GM13976 (cell line): Measurements from ENCODE around the gene LCN12.

ENCODE experiments used
- DNase-seq: peaks from one replicate; pipeline ENCODE4 v3.0.0; 2012; ENCODE audit warnings: low spot score
- in situ Hi-C: fragments of 300-500 bp; cut with MboI; formaldehyde crosslinking; loops from one replicate; pipeline ENCODE4 v1.12.0; 2022; ENCODE audit warnings: low sequenced_read_pairs, mixed read lengths, inconsistent platforms; ENCODE audit not compliant: unreplicated experiment
- TF ChIP-seq, protein P1 (sequence below): IDR thresholded peaks from 2 replicates; pipeline ENCODE4 v1.5.1; 2012; ENCODE audit warnings: borderline replicate concordance, mild to moderate bottlenecking; ENCODE audit not compliant: insufficient read depth; ENCODE audit errors: extremely low read depth, missing control alignments, control extremely low read depth

Gene LCN12

GRCh38 chr9:136951541-136952320, at the start of gene LCN12:
LCN12 (plus strand) TSS chr9:136952273; CDS start chr9:136952328, 55 bp downstream.
- TF ChIP-seq, protein P1, sequence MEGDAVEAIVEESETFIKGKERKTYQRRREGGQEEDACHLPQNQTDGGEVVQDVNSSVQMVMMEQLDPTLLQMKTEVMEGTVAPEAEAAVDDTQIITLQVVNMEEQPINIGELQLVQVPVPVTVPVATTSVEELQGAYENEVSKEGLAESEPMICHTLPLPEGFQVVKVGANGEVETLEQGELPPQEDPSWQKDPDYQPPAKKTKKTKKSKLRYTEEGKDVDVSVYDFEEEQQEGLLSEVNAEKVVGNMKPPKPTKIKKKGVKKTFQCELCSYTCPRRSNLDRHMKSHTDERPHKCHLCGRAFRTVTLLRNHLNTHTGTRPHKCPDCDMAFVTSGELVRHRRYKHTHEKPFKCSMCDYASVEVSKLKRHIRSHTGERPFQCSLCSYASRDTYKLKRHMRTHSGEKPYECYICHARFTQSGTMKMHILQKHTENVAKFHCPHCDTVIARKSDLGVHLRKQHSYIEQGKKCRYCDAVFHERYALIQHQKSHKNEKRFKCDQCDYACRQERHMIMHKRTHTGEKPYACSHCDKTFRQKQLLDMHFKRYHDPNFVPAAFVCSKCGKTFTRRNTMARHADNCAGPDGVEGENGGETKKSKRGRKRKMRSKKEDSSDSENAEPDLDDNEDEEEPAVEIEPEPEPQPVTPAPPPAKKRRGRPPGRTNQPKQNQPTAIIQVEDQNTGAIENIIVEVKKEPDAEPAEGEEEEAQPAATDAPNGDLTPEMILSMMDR = no peak
- in situ Hi-C loops = no loop called here
- no peak for DNase-seq

- in situ Hi-C loops = no loop called here
- no peak for DNase-seq
These were observed 49.0 kb upstream of the LCN12 start for GRCh38 chr9:136903041-136903554.

DNA sequence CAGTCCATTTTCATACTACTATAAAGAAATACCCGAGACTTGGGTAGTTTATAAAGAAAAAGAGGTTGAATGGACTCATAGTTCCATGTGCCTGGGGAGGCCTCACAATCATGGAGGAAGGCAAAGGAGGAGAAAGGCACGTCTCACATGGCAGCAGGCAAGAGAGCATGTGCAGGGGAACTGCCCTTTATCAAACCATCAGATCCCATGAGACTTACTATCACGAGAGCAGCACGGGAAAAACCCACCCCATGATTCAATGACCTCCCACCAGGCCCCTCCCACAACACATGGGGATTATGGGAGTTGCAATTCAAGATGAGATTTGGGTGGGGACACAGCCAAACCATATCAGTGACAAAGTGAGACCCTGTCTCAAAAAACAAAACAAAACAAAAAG, 45.8 kb upstream of the LCN12 start:
- TF ChIP-seq, protein P1 = no peak
- DNase-seq = no peak
- in situ Hi-C loops = no loop called here

More at GRCh38 chr9:136903041-136903554, 49.0 kb upstream of the LCN12 start:
- TF ChIP-seq, protein P1 = no peak

DNA sequence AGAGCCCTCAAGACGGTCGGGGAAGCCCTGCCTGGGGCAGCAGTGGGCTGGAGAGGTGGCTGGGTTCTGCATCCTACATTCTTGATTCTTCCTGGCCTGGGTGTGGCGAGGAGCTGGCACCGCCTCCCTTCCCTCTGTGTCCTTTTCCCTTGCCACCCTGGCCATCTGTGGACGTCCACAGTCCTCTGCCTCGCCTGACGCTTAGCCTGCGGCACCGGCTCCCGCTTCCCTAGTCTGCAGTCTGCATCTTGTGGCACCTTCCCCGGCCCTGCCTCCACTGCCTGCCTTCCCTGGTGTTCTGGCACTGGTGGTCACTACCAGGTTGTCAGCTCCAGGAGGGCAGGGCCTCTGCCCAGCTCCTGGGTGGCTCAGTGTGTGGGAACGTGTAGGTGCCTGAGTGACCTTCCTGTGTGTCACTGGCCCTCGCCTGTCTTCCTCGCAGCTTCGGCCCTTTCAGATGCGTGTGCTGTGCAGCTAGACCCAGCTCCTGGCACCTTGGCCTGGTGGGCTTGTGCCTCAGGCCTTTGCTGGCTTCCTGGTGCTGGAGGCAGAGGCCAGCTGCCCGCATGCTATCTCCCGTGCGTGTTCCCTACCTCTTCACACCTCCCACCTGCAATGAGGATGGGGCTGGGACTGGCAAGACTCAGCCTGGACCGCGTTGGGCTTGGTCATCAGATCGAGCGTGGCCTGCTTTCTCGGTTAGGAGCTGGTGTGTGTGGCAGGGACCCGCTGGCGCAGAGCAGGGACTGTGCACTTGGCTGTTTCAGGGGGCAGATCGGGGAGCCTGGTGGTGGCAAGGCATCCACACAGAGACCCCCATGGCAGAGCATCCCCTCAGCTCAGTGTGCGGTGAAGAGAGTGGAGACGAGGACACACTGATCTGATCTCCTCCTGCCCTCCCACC, 44.8 kb upstream of the LCN12 start:
- no peak for DNase-seq
- in situ Hi-C loops = no loop called here
- TF ChIP-seq, protein P1 = no peak

DNA sequence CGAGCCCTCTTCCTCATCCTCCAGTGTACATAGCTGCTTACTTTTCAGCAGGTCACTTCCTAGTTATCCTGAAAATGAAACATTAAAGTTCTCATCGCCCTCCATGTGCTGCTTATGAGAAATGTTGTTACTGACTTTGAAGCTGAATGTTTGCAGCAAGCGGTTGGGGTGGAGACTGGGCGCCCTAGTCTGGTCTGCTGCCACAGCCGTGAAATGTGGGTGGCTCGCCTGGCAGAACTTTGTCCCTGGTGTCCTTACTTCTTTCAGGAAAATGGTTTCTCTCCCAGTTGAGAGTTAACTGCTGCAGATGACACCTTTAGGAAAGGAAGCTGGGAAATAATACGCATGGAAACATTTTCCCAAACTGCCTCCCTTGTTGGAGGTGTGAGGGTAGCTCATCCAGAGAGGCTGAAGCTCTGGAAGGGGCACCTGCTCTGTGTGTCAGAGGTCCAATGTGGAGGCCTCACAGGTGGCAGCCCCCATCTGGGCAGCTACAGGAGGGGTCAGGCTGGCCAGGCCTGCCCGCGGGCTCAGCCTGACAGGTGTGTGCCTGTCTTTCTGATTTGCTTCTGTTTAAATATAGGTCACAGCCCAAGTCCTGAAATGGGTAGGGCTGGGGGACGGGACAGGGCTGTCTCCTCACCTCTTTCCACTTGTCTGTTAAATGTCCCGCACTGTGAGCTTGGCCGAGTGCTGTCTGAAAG, 41.7 kb upstream of the LCN12 start:
- no peak for DNase-seq
- in situ Hi-C loops = no loop called here
- TF ChIP-seq, protein P1 = no peak

DNA sequence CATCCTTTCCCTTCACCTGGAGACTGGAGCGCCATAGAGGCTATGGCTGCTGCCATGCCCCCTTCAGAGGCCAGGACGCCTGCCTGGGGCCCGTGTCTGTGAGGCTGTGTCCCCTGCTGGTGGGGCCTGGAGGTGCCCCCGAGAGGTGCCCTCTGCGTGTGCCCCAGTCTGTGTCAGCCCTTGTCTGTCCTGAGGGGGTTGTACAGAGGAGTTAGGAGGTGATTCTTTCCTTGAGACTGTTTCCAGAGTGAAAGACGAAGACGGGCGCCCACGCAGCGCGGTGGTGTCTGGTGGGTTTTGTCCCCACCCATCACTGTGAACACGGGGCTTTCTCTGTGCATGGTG, 41.2 kb upstream of the LCN12 start:
- in situ Hi-C loops = no loop called here
- no peak for DNase-seq
- TF ChIP-seq, protein P1 = no peak
